Measurements from ENCODE around the gene ADPRHL1. TPM values are rescaled to one million over a fixed set of nuclear protein-coding genes. Genes with fewer than 3 reads are reported as not detected.
"Not testable (repeated sequence)": the region's sequence is repeated elsewhere in the genome, so short reads cannot be mapped to it uniquely, and the experiment has no call there.

Gene ADPRHL1
- total and polyA plus RNA-seq, 2 experiments from 2014 or later = 1.0 to 1.1 TPM

- no peak for TF ChIP-seq EZH2phosphoT487 (IDR thresholded peaks at IDR 0.05; ENCODE audit: low read depth, severe bottlenecking, unreplicated experiment)
- TF ChIP-seq EZH2 (IDR thresholded peaks at IDR 0.05; ENCODE audit: borderline replicate concordance) = no peak
- no peak for TF ChIP-seq CTCF (IDR thresholded peaks at IDR 0.05; ENCODE audit: poor library complexity)
Measured at GRCh38 chr13:113369881-113370280, 83.4 kb downstream of the ADPRHL1 start.

GRCh38 chr13:113369189-113369588 lies 84.1 kb downstream of the ADPRHL1 start:
- no peaks in the 10 kb centered on the region for H3K27me3 ChIP-seq
- H3K36me3 ChIP-seq (replicated peaks; ENCODE audit: insufficient read depth, low read depth) = no peaks in the 10 kb centered on the region
- no peak for TF ChIP-seq EZH2 (IDR thresholded peaks at IDR 0.05; ENCODE audit: borderline replicate concordance)
- no peak for TF ChIP-seq EZH2phosphoT487 (IDR thresholded peaks at IDR 0.05; ENCODE audit: low read depth, severe bottlenecking, unreplicated experiment)
- no peak for TF ChIP-seq CTCF (IDR thresholded peaks at IDR 0.05; ENCODE audit: poor library complexity)
- WGBS (ENCODE audit: low lambda C conversion rate, missing lambda C conversion rate) = 93% methylated on average over 28 of the region's 29 CpGs
- H3K4me3 ChIP-seq = no peak overlapping the region
- no peak overlapping the region for H2AFZ ChIP-seq
- no peak overlapping the region for H3K27ac ChIP-seq
- H3K4me1 ChIP-seq (ENCODE audit: insufficient read depth) = no peaks in the 10 kb centered on the region
- no peak overlapping the region for H3K4me2 ChIP-seq
- no peaks in the 10 kb centered on the region for H3K9me3 ChIP-seq (ENCODE audit: low read depth)
- H3K79me2 ChIP-seq = no peaks in the 10 kb centered on the region
- no peak for DNase-seq (ENCODE audit: low spot score)
- no peaks in the 10 kb centered on the region for H3K9me2 ChIP-seq (replicated peaks; ENCODE audit: insufficient read depth)
- no peaks in the 10 kb centered on the region for H4K20me1 ChIP-seq (ENCODE audit: insufficient read depth, poor library complexity, severe bottlenecking)

More at GRCh38 chr13:113369881-113370280, 83.4 kb downstream of the ADPRHL1 start:
- 89% methylated on average over 10 of the region's 10 CpGs for WGBS (ENCODE audit: low lambda C conversion rate, missing lambda C conversion rate)
- H3K27me3 ChIP-seq = no peaks in the 10 kb centered on the region
- no peak overlapping the region for H2AFZ ChIP-seq
- H3K4me2 ChIP-seq = no peak overlapping the region
- H3K27ac ChIP-seq = no peak overlapping the region
- no peaks in the 10 kb centered on the region for H3K36me3 ChIP-seq (replicated peaks; ENCODE audit: insufficient read depth, low read depth)
- no peaks in the 10 kb centered on the region for H3K79me2 ChIP-seq
- H3K9me2 ChIP-seq (replicated peaks; ENCODE audit: insufficient read depth) = no peaks in the 10 kb centered on the region
- H3K9me3 ChIP-seq (ENCODE audit: low read depth) = no peaks in the 10 kb centered on the region
- H3K4me3 ChIP-seq = no peak overlapping the region
- DNase-seq (ENCODE audit: low spot score) = no peak
- H4K20me1 ChIP-seq (ENCODE audit: insufficient read depth, poor library complexity, severe bottlenecking) = no peaks in the 10 kb centered on the region
- no peaks in the 10 kb centered on the region for H3K4me1 ChIP-seq (ENCODE audit: insufficient read depth)

- H3K9me3 ChIP-seq (ENCODE audit: low read depth); H3K4me1 ChIP-seq (ENCODE audit: insufficient read depth); H3K79me2 ChIP-seq; H4K20me1 ChIP-seq (ENCODE audit: insufficient read depth, poor library complexity, severe bottlenecking); H3K4me2 ChIP-seq; H3K4me3 ChIP-seq; DNase-seq (ENCODE audit: low spot score); H3K9me2 ChIP-seq (replicated peaks; ENCODE audit: insufficient read depth); H3K27ac ChIP-seq; H2AFZ ChIP-seq; H3K27me3 ChIP-seq; H3K36me3 ChIP-seq (replicated peaks; ENCODE audit: insufficient read depth, low read depth): not testable (repeated sequence)
- 93% methylated on average over 6 of the region's 6 CpGs for WGBS (ENCODE audit: low lambda C conversion rate, missing lambda C conversion rate)
Measured at GRCh38 chr13:113368353-113368752, 84.9 kb downstream of the ADPRHL1 start.

- H3K36me3 ChIP-seq (replicated peaks; ENCODE audit: insufficient read depth, low read depth) = no peaks in the 10 kb centered on the region
- H3K9me3 ChIP-seq (ENCODE audit: low read depth) = no peaks in the 10 kb centered on the region
- H4K20me1 ChIP-seq (ENCODE audit: insufficient read depth, poor library complexity, severe bottlenecking) = no peaks in the 10 kb centered on the region
- no peak for TF ChIP-seq CTCF (IDR thresholded peaks at IDR 0.05; ENCODE audit: poor library complexity)
- TF ChIP-seq EZH2 (IDR thresholded peaks at IDR 0.05; ENCODE audit: borderline replicate concordance) = no peak
- no peak for TF ChIP-seq EZH2phosphoT487 (IDR thresholded peaks at IDR 0.05; ENCODE audit: low read depth, severe bottlenecking, unreplicated experiment)
- WGBS (ENCODE audit: low lambda C conversion rate, missing lambda C conversion rate) = 82% methylated on average over 6 of the region's 6 CpGs
- no peak overlapping the region for H3K4me2 ChIP-seq
- no peaks in the 10 kb centered on the region for H3K27me3 ChIP-seq
- peaks cover 6% of the 10 kb centered on the region for H3K79me2 ChIP-seq
- H2AFZ ChIP-seq = no peak overlapping the region
- H3K4me3 ChIP-seq = no peak overlapping the region
- no peak for DNase-seq (ENCODE audit: low spot score)
- H3K4me1 ChIP-seq (ENCODE audit: insufficient read depth) = peaks cover 4% of the 10 kb centered on the region
- no peak overlapping the region for H3K27ac ChIP-seq
- H3K9me2 ChIP-seq (replicated peaks; ENCODE audit: insufficient read depth) = no peaks in the 10 kb centered on the region
Measured at GRCh38 chr13:113367771-113368170, 85.5 kb downstream of the ADPRHL1 start.
